SK-N-SH (cell line): Measurements from ENCODE around the gene AUTS2. TPM values are rescaled to one million over a fixed set of nuclear protein-coding genes. Genes with fewer than 3 reads are reported as not detected.

Experiments used
- CTCF ChIA-PET: fragments of 300-600, 350-600 bp; formaldehyde crosslinking; extraction: SDS; loops from one replicate; lab custom pipeline; 2021; lab: Yijun Ruan, JAX
- POLR2A ChIA-PET: fragments of 350-600 bp; sonication (Branson Sonifier 250); formaldehyde crosslinking; extraction: SDS; loops from one replicate; lab custom pipeline; 2020; ENCODE audit warnings: antibody characterized with exemption, inconsistent platforms; lab: Yijun Ruan, JAX
- DNase-seq: peaks from one replicate; pipeline ENCODE4 v3.0.0; 2012
- H2AFZ ChIP-seq: fragments of 200-600 bp; sonication (generic); 2 replicates; pipeline ENCODE4 v1.8.1; 2016; ENCODE audit warnings: antibody characterized with exemption, mild to moderate bottlenecking, low read depth
- H3F3A ChIP-seq: fragments of 200-600 bp; sonication (generic); replicated peaks from 2 replicates; pipeline ENCODE3; 2016; ENCODE audit warnings: antibody characterized with exemption, mild to moderate bottlenecking; ENCODE audit not compliant: insufficient read depth
- H3K27ac ChIP-seq, 2 experiments: fragments of 200-500 bp in 1 of 2; fragments of 200-600 bp in 1 of 2; sonication (Bioruptor generic) in 1 of 2; sonication (generic), shearing (Covaris generic) in 1 of 2; 2 replicates each; pipeline versions ENCODE4 v1.5.1 to v1.6.1; 2014 to 2016; ENCODE audit warnings: low read depth in 2 of 2, inconsistent platforms in 1 of 2, low read length in 1 of 2, mild to moderate bottlenecking in 1 of 2, mixed read lengths in 1 of 2
- H3K27me3 ChIP-seq: fragments of 200-600 bp; sonication (generic), shearing (Covaris generic); 2 replicates; pipeline ENCODE4 v1.6.1; 2016; ENCODE audit warnings: mixed run types; ENCODE audit not compliant: insufficient read depth
- H3K36me3 ChIP-seq, 2 experiments: fragments of 200-500 bp in 1 of 2; fragments of 200-600 bp in 1 of 2; sonication (Bioruptor generic) in 1 of 2; sonication (generic) in 1 of 2; replicated peaks in 1 of 2; 2 replicates each; pipeline versions ENCODE3 to v1.5.1; 2014 to 2016; ENCODE audit warnings: low read length in 1 of 2, mild to moderate bottlenecking in 1 of 2; ENCODE audit not compliant: insufficient read depth in 2 of 2, control insufficient read depth in 1 of 2
- H3K4me1 ChIP-seq, 2 experiments: fragments of 200-500 bp in 1 of 2; fragments of 200-600 bp in 1 of 2; sonication (Bioruptor generic) in 1 of 2; sonication (generic), shearing (Covaris generic) in 1 of 2; 2 replicates each; pipeline versions ENCODE4 v1.5.1 to v1.6.1; 2014 to 2016; ENCODE audit warnings: low read depth in 1 of 2, low read length in 1 of 2, mixed run types in 1 of 2; ENCODE audit not compliant: insufficient read depth in 2 of 2, control insufficient read depth in 1 of 2
- H3K4me2 ChIP-seq: fragments of 200-600 bp; sonication (generic), shearing (Covaris generic); 2 replicates; pipeline ENCODE4 v1.6.1; 2017; ENCODE audit warnings: mixed run types
- H3K4me3 ChIP-seq, 2 experiments: fragments of 200-500 bp in 1 of 2; fragments of 200-600 bp in 1 of 2; sonication (Bioruptor generic) in 1 of 2; sonication (generic), shearing (Covaris generic) in 1 of 2; 2 replicates each; pipeline versions ENCODE4 v1.5.1 to v1.8.1; 2014 to 2016; ENCODE audit warnings: low read depth in 2 of 2, inconsistent platforms in 1 of 2, low read length in 1 of 2, mild to moderate bottlenecking in 1 of 2, mixed read lengths in 1 of 2, moderate library complexity in 1 of 2
- H3K79me2 ChIP-seq: fragments of 200-600 bp; sonication (generic); 2 replicates; pipeline ENCODE4 v1.8.1; 2017; ENCODE audit warnings: mild to moderate bottlenecking; ENCODE audit not compliant: insufficient read depth
- H3K9ac ChIP-seq: fragments of 200-600 bp; sonication (generic); 2 replicates; pipeline ENCODE4 v1.6.1; 2017; ENCODE audit warnings: mixed run types
- H3K9me2 ChIP-seq: fragments of 200-600 bp; sonication (generic); 2 replicates; pipeline ENCODE4 v1.6.1; 2017; ENCODE audit warnings: mixed run types
- H3K9me3 ChIP-seq: fragments of 200-600 bp; sonication (generic); 2 replicates; pipeline ENCODE4 v1.6.1; 2017; ENCODE audit warnings: mixed run types, mild to moderate bottlenecking, moderate library complexity
- H4K20me1 ChIP-seq: fragments of 200-600 bp; sonication (generic); 2 replicates; pipeline ENCODE4 v1.6.1; 2017; ENCODE audit warnings: mild to moderate bottlenecking, mixed run types; ENCODE audit not compliant: insufficient read depth
- EZH2phosphoT487 ChIP-seq: fragments of 200-600 bp; sonication (generic); IDR thresholded peaks from 2 replicates; pipeline ENCODE4 v1.6.1; 2017; ENCODE audit warnings: low read depth, mixed run types, mild to moderate bottlenecking, antibody characterized with exemption, moderate library complexity, borderline replicate concordance
- FOXJ3 ChIP-seq: sonication (generic); formaldehyde crosslinking; IDR thresholded peaks from 2 replicates; pipeline ENCODE4 v1.5.1; 2020; ENCODE audit warnings: mild to moderate bottlenecking, missing genetic modification reagents
- GABPA ChIP-seq: IDR thresholded peaks from 2 replicates; pipeline ENCODE4 v1.4.0; 2012; ENCODE audit warnings: low read depth, mild to moderate bottlenecking
- JUND ChIP-seq: IDR thresholded peaks from 2 replicates; pipeline ENCODE4 v1.4.0; 2012
- MEF2A ChIP-seq: IDR thresholded peaks from 2 replicates; pipeline ENCODE4 v1.4.0; 2012; ENCODE audit warnings: low read depth, borderline replicate concordance
- MXI1 ChIP-seq: IDR thresholded peaks from 2 replicates; pipeline ENCODE4 v1.6.1; 2012; ENCODE audit warnings: mild to moderate bottlenecking, low read depth, low read length, improper control_type of control experiment
- NRF1 ChIP-seq: IDR thresholded peaks from 2 replicates; pipeline ENCODE4 v1.6.1; 2012; ENCODE audit warnings: low read depth, mild to moderate bottlenecking, low read length
- PBX3 ChIP-seq: IDR thresholded peaks from 2 replicates; pipeline ENCODE4; 2012
- TCF12 ChIP-seq: IDR thresholded peaks from 2 replicates; pipeline ENCODE4 v1.4.0; 2012
- USF1 ChIP-seq: IDR thresholded peaks from 2 replicates; pipeline ENCODE4 v1.4.0; 2012; ENCODE audit warnings: low read depth, borderline replicate concordance
- WGBS: methylation state at CpG from one replicate; pipeline ENCODE4 v1.1.6; 2017; ENCODE audit warnings: low lambda C conversion rate; 5-methylcytosine and 5-hydroxymethylcytosine counted together
- polyA plus RNA-seq, 3 experiments: library from polyadenylated mRNA; depleted of rRNA; stranded (reverse); fragments of >200 nt; gene quantifications; 2 replicates each; pipeline ENCODE4 v1.2.3, GENCODE V29; 2012
- TF ChIP-seq, protein P1 (sequence below): fragments of 200-600 bp; sonication (generic); IDR thresholded peaks from 2 replicates; pipeline ENCODE4 v1.6.1; 2017; ENCODE audit warnings: antibody characterized with exemption, mild to moderate bottlenecking, moderate library complexity
- TF ChIP-seq, protein P2 (sequence below): fragments of 150-350 bp; IDR thresholded peaks from 2 replicates; pipeline ENCODE4 v1.6.1; 2016; ENCODE audit warnings: mild to moderate bottlenecking, low read depth, low read length

The AUTS2 gene
- polyA plus RNA-seq, 1 of the 3 experiments (the other 2 are of a cell fraction), result 15.6 TPM

- TF ChIP-seq GABPA (no peak), MXI1 (no peak), MEF2A (no peak)
- Histone ChIP-seq H2AFZ (no peak overlapping the region), H3K9me2 (no peaks in the 10 kb centered on the region), H3K79me2 (no peaks in the 10 kb centered on the region), H3F3A (no peaks in the 10 kb centered on the region), H3K4me2 (no peak overlapping the region), H3K9ac (no peak overlapping the region), H3K36me3 (no peaks in the 10 kb centered on the region), H3K4me3 (no peak overlapping the region), H3K9me3 (no peaks in the 10 kb centered on the region), H3K27ac (no peak overlapping the region), H4K20me1 (no peaks in the 10 kb centered on the region), H3K27me3 (no peaks in the 10 kb centered on the region; the same call in 1 of the 2 replicates), H3K4me1 (no peaks in the 10 kb centered on the region)
- no peak for DNase-seq
- ChIA-PET POLR2A (no interaction called here), CTCF (interaction anchor here (0.9 to 1.8 kb wide), 4 partner anchors 11 to 1658 kb away, joined by 4 to 5 read pairs (median 5); no protein-coding TSS in a partner anchor)
- WGBS, result 4% methylated on average over 2 of the region's 2 CpGs
These were observed 1237.4 kb downstream of the AUTS2 start for GRCh38 chr7:70835658-70836057.

DNA sequence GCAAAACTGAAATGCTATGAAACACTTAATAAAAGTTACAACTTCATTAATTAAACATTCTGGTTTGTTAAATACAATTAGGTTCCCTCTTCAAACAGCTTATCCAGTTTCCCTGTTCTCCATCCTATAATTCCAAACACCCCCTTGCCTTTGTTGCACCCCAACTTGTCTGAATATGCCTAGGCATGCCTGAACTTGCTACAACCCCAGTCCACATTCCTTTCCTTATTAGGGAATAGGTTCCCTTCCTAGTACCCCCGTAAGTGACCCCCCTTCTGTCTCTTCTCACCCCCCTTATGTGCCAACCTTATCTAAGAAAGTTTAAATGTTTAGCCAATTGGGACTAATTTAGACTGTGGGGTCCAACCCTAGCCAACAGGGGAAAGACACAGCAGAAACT, 1238.0 kb downstream of the AUTS2 start:
- H3K4me3 ChIP-seq, result no peak overlapping the region
- no peak for DNase-seq
- H3K9me2 ChIP-seq, result no peaks in the 10 kb centered on the region
- no peak overlapping the region for H2AFZ ChIP-seq
- H3F3A ChIP-seq, result no peaks in the 10 kb centered on the region
- H4K20me1 ChIP-seq, result no peaks in the 10 kb centered on the region
- TF ChIP-seq EZH2phosphoT487, result no peak
- TF ChIP-seq JUND, result no peak
- TF ChIP-seq, protein P1, sequence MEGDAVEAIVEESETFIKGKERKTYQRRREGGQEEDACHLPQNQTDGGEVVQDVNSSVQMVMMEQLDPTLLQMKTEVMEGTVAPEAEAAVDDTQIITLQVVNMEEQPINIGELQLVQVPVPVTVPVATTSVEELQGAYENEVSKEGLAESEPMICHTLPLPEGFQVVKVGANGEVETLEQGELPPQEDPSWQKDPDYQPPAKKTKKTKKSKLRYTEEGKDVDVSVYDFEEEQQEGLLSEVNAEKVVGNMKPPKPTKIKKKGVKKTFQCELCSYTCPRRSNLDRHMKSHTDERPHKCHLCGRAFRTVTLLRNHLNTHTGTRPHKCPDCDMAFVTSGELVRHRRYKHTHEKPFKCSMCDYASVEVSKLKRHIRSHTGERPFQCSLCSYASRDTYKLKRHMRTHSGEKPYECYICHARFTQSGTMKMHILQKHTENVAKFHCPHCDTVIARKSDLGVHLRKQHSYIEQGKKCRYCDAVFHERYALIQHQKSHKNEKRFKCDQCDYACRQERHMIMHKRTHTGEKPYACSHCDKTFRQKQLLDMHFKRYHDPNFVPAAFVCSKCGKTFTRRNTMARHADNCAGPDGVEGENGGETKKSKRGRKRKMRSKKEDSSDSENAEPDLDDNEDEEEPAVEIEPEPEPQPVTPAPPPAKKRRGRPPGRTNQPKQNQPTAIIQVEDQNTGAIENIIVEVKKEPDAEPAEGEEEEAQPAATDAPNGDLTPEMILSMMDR, result no peak
- TF ChIP-seq NRF1, result no peak
- TF ChIP-seq FOXJ3 (CRISPR knock-in tag), result no peak
- TF ChIP-seq TCF12, result no peak
- no peak for TF ChIP-seq USF1
- TF ChIP-seq, protein P2, sequence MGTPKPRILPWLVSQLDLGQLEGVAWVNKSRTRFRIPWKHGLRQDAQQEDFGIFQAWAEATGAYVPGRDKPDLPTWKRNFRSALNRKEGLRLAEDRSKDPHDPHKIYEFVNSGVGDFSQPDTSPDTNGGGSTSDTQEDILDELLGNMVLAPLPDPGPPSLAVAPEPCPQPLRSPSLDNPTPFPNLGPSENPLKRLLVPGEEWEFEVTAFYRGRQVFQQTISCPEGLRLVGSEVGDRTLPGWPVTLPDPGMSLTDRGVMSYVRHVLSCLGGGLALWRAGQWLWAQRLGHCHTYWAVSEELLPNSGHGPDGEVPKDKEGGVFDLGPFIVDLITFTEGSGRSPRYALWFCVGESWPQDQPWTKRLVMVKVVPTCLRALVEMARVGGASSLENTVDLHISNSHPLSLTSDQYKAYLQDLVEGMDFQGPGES, result no peak
- no peak for TF ChIP-seq PBX3
- whole genome bisulfite sequencing, result 6% methylated on average over 1 of the region's 1 CpG
- H3K27ac ChIP-seq, result no peak overlapping the region
- ChIA-PET CTCF (interaction anchor here (0.9 to 1.2 kb wide), 2 partner anchors 12 to 1658 kb away, joined by 4 to 5 read pairs; no protein-coding TSS in a partner anchor), POLR2A (no interaction called here)
- no peaks in the 10 kb centered on the region for H3K36me3 ChIP-seq
- no peaks in the 10 kb centered on the region for H3K9me3 ChIP-seq
- no peaks in the 10 kb centered on the region for H3K4me1 ChIP-seq
- no peak overlapping the region for H3K9ac ChIP-seq
- H3K79me2 ChIP-seq, result no peaks in the 10 kb centered on the region
- H3K4me2 ChIP-seq, result no peak overlapping the region
- no peaks in the 10 kb centered on the region; the same call in 1 of the 2 replicates for H3K27me3 ChIP-seq
